ENCODE results near the gene RRAS2.
"Not testable (repeated sequence)": the region's sequence is repeated elsewhere in the genome, so short reads cannot be mapped to it uniquely, and the experiment has no call there.

RRAS2 gene

DNA sequence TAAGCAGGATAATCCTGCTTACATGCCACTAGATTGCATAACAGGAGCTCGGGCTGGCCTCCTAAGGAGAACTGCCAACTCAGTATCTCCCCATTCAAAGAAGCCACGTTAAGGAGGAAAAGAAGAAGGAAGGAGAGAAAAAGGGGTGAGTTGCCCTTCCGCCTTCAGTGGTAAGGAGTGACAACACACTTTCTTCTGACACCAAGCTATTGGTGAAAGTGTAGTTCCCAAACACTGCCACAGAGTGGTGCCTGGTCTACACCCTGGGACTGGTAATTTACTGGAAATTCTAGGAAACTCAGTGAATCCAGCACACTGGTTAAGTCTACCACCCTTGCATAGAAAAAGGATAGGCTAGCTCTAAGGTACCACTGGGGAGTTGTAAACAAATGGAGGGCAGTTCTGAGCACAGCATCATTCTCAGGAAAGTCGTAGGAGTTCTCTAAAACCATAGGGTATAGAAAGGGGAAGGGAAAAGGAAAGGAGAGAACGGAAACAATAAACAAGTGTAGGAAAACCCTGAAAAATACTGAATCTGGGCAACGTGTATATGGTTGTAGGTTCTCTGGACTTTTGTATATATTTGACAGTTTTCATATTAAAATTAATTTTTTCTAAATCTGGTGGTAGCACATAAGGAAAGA, 58.2 kb downstream of the RRAS2 start:
- no peak for DNase-seq

DNA sequence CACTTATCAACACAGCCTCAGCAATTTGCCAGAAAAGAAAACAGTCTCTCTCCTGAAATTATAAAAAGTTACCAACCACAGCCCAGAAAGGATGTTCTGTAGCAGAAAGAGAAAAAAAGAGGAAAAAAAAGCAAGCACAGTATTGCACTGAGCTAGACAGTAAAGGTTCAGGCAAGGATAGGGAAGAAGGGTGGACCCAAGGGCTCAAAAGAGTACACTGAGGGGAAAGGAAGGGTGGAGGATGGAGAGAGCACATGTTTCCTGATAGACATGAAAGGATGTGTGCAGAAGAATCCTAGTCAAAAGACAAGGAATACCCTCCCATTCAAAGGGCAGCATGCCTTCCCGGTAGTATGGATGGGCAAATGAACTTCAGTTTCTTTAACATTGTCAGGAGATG, 59.1 kb downstream of the RRAS2 start:
- DNase-seq: no peak

- no peak for DNase-seq
These were observed 68.6 kb downstream of the RRAS2 start for GRCh38 chr11:14290422-14290821.

- DNase-seq: no peak
These were observed 70.6 kb downstream of the RRAS2 start for GRCh38 chr11:14288189-14288935.

DNA sequence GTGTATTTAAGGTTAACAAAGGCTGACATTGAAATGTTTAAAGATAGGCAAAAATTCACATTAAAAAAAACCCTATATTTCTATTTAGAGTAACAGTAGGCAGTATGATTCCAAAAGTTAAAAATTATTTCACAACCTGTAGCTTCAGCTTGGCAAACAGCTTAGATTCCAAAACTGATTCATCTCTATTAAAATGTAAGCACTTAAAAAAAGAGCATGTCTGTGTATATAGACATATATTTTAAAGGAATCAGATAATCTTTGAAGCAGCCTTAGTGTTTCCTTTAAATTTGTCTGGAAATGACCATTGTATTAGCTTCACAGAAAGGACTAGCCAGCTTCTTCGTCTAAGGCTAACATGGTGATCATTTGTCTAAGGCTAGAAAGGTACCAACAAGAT, 80.1 kb downstream of the RRAS2 start:
- DNase-seq: not testable (repeated sequence)

DNA sequence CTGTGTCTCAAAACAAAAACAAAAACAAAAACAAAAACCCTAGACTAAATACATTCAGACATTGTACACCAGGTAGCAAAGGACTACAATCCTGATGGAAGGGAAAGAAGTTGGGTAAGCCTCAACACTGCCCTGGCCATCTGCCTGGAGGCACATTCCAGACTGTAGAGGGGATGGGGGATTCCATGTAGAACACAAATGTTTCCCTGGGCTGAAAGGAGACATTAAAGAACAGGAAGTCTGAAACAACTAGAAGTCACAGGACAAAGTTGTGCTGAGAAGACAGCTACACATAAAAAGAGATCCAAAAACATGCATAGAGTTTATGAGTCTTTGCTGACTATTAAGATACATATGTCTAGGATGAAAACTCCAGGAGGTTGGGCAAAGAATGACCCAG, 83.9 kb downstream of the RRAS2 start:
- no peak for DNase-seq

DNA sequence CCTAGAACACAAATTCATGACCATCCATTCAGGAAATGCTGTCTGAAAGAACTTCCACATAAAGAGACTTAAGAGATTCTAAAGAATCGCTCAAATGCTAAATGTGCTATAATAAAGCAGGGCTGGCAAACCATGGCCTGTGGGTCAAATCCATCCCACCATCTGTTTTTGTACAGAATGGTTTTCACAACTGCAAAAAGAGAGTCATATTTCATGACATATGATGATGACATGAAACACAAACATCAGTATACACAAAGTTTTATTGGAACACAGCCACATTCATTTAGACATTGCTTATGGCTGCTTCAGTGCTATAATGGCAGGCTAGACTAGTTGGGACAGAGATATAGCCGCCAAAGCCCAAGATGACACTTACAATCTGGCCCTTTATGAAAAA, 85.1 kb downstream of the RRAS2 start:
- no peak for DNase-seq

DNA sequence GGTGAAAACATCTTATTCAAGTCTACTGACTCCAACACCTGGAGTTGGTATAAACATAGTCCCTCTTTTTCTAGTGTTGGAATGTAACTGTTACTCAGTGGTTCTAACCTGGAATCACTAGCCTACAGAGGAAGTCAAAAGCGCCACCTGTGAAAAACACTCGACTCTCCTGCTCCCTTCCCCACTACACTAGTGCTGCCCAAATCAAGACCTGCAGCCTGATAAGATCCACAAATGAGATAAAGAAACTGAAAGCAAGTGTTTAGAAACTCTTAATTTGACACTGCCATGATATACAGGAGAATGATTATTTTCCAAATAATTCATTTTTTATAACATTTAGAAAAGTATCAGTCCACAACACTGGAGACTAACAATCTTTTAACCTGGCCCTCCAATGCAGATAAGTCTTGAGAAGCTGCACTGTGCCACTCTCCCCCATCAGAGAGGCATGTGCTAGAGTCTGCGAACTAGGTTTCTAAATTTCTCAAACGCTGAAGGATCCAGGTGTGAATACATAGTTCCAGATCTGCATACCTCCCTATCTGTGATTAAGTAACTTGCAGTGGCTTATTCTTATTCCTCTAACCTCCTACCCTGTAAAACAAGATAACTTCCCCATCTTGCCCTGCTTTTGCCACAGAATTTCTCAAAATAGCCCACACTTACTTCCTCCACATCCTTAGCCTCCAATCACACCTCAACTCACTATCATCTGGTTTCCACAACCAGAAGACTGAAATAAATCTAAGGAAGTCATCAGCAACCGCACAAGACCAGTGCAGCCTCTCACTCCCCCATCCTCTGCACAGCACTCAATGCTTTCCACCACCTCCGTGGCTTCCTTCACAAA, 88.1 kb downstream of the RRAS2 start:
- DNase-seq: no peak

DNA sequence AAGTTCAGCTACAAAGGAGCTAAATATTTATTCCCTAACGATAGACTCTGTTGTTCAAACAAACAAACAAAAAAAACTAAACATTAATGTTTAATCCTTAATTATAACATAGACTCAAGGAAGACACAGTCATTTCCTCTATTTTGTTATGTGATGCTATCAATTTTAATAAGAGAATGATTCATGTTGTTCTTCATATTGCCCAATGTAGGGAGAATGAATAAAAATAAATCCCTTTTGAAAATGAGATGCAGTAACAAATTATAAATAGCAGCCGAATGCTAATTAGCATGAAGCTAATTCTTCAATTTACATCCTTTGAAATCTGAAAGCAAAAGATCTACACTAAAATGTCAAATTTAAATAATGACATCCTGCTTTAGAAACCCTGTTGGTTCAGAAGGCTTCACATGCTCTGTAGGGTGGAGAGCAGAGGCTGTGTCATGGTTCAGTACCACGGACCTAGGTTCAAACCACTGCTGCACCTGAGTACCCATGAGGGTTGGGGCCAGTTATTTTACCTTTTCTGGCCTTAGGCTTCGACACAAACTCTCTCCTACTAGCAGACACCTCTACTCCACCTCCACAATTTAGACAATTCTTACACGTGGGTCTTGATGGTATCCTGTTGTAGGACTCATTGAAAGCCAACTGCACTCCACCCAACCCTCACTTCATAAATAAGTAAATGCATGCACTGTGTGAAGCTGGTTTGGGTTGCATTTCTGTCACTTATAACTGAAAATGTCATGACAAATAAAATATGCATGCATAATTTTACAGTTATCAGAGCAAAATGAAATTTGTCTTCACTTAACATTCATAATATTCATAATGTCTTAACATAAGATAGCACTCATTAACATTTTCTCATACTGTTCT, 89.0 kb downstream of the RRAS2 start:
- no peak for DNase-seq

- DNase-seq: no peak
These were observed 90.9 kb downstream of the RRAS2 start for GRCh38 chr11:14267861-14268635.

DNA sequence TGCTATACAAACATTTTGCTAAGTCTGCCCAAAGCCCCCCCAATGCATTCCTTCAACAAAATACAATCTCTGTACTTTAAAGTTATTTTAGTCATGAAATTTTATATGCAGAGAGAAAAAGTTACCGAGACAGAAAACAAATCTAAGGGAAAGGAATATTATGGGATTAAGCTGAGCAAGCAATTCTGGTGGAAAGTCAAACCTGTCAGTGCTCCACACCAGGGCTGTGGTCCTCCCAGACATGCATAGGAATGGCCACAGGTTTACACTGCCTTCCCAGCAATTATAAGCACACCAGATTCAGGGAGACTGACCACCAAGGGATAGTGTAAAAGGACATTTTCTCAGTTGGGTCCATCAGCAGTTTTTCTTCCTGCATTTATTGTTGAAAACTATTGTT, 92.4 kb downstream of the RRAS2 start:
- no peak for DNase-seq

DNA sequence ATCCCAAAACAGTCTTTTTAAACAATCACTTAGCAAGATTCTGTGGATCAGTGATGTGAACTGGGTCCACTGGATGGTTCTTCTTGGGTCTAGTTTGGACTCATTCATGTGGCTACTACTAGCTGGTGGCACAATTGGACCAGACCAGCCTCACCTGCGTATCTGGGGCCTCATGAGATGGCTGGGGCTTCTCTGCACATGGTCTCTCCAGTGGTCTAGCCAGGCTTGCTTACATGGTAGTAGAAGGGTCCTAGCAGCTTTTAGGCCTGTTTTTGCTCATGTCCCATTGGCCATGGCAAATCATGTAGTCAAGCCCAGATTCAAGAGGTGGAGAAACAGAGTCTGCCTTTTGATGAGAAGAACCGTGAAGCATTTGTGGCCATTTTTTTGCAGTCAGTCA, 94.0 kb downstream of the RRAS2 start:
- DNase-seq: no peak

GRCh38 chr11:14262271-14262846, 96.6 kb downstream of the RRAS2 start:
- no peak for DNase-seq

DNA sequence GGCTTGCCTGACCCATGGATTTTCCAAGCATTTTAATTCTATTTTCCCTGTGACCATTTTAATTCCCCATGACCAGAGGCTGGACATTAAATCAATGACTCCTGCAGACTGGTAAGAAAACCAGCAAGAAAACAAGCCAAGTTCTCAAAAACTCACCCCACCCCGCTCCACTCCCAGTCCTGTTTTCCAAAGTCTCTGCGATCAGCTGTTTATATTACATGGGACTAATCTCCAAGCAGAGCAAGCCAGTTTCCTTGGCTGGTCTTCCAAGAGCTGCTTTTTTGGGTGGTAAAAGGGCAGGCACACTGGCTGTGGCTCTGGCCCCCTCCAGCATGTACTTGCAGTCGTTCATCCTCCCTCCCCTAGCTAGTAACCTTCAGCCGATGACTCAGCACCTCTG, 97.9 kb downstream of the RRAS2 start:
- no peak for DNase-seq

DNA sequence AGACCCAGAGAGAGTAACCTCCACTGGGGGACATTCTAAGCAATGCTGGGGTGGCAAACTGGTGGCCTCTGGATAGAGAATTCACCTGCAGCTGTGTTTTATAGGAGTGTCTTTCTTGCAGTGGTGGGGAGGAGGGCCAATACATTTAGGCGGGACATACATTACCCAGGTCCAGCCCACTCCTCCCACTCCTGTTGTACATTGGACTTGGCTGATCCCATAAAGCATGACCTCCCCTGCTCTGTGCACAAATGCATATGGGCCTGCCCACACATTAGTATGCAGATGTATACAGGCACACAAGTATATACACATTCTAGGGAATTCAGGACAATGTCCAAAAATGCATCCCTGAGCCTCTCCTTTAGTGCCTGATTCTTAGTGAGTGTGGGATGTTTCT, 99.1 kb downstream of the RRAS2 start:
- DNase-seq: no peak

GRCh38 chr11:14259186-14259784, 99.7 kb downstream of the RRAS2 start:
- DNase-seq: no peak

DNA sequence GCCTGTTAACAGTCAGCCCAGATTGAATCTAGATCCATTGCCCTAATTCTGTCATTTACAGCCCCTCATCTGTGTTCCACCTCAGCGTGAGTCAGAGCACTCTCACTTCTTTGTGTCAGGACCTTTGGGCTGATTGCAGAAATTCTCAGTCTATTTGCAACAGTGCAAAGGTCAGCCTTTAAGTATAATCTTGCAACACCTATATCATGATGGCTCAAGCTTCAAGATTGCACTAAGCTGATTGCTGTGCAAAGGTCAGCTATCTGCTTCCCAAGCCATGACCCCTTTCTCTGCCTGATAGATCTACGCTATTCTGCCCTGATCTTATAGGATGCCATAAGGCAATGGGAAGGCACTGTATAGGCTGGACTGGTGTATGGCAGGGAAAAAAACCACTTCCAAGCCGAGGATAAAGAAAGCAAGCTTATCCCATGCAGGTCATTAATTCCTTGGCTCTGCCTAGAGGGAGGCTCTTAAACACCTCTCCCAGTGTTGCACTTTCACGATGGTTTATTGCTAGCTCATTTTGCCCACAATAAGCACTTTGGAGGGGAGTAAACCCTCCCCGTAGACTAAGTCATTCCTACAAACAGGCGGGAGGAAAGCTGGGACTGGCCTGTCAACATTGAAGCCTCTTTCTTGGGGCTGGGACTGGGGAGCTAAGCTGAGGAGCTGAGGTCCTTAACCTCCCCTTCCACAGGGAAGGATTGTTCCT, 100.6 kb downstream of the RRAS2 start:
- DNase-seq: no peak

DNA sequence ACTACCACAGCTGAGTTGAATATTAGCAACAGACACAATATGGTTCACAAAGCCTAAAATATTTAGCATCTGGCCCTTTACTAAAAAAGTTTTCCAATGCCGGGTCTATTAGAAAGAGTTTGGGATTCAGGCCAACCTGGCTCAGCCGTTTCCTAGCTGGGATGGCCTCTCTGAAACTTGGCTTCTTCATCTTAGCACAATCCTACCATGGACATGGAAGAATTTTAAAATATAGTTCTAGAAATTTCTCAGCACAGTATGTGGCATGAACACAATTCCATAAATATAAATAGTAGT, 103.8 kb downstream of the RRAS2 start:
- no peak for DNase-seq

GRCh38 chr11:14254533-14255237, 104.3 kb downstream of the RRAS2 start:
- DNase-seq: no peak

- no peak for DNase-seq
These were observed 105.1 kb downstream of the RRAS2 start for GRCh38 chr11:14253840-14254239.

Measured in NCI-H1436 treated with DMSO at 0.1 percent for 48 hours (cell line).